Caco-2 (cell line): ENCODE results near the gene KRTAP10-8. TPM values are rescaled to one million over a fixed set of nuclear protein-coding genes. Genes with fewer than 3 reads are reported as not detected.
"Not testable (repeated sequence)": the region's sequence is repeated elsewhere in the genome, so short reads cannot be mapped to it uniquely, and the experiment has no call there.

Experiments
- BruUV-seq: library from RNA; stranded (reverse); fragments of 400-500 nt; replicated peaks from 2 replicates; lab custom pipeline; 2021; lab: Mats Ljungman, UMichigan
- CTCF ChIA-PET: fragments of 300-600 bp; sonication (Branson Sonifier 250); formaldehyde crosslinking; loops from one replicate; lab custom pipeline; 2022; ENCODE audit warnings: antibody characterized with exemption; lab: Charles Lee
- POLR2A ChIA-PET: fragments of 300-600 bp; sonication (Branson Sonifier 250); formaldehyde crosslinking; loops from one replicate; lab custom pipeline; 2022; ENCODE audit warnings: antibody characterized with exemption; lab: Charles Lee
- DNase-seq, 2 experiments: peaks; one replicate each; pipeline versions ENCODE4 v3.0.0 to v3.0.0-alpha.2; 2020 to 2022
- H3K27me3 ChIP-seq: replicated peaks from 2 replicates; pipeline ENCODE4 v1.6.0; 2011; ENCODE audit warnings: low read length; ENCODE audit not compliant: control insufficient read depth, insufficient read depth
- H3K36me3 ChIP-seq: 2 replicates; pipeline ENCODE4 v1.5.1; 2011; ENCODE audit warnings: low read length; ENCODE audit not compliant: control insufficient read depth, insufficient read depth
- H3K4me1 ChIP-seq: fragments of 250-450 bp; sonication (Bioruptor Pico); 2 replicates; pipeline ENCODE4 v1.5.1; 2020; ENCODE audit warnings: mild to moderate bottlenecking
- H3K4me3 ChIP-seq: 2 replicates; pipeline ENCODE4 v1.5.1; 2011; ENCODE audit warnings: low read depth, mild to moderate bottlenecking, control low read depth, low read length
- H3K9me3 ChIP-seq: fragments of 250-450 bp; sonication (Bioruptor Pico); 2 replicates; pipeline ENCODE4 v1.5.1; 2020; ENCODE audit warnings: mild to moderate bottlenecking, moderate library complexity
- H3K27ac Mint-ChIP-seq: one replicate; pipeline ENCODE4 v1.8.0; 2022; ENCODE audit warnings: mixed read lengths; ENCODE audit not compliant: unreplicated experiment
- H3K27me3 Mint-ChIP-seq: one replicate; pipeline ENCODE4 v1.8.0; 2022; ENCODE audit warnings: mixed read lengths; ENCODE audit not compliant: insufficient read depth, unreplicated experiment
- H3K36me3 Mint-ChIP-seq: one replicate; pipeline ENCODE4 v1.8.0; 2022; ENCODE audit warnings: mild to moderate bottlenecking, mixed read lengths; ENCODE audit not compliant: insufficient read depth, unreplicated experiment
- H3K4me1 Mint-ChIP-seq: one replicate; pipeline ENCODE4 v1.8.0; 2022; ENCODE audit warnings: low read depth, mixed read lengths; ENCODE audit not compliant: unreplicated experiment
- H3K4me3 Mint-ChIP-seq: one replicate; pipeline ENCODE4 v1.8.0; 2022; ENCODE audit warnings: mild to moderate bottlenecking, moderate library complexity, mixed read lengths; ENCODE audit not compliant: unreplicated experiment
- H3K9me3 Mint-ChIP-seq: one replicate; pipeline ENCODE4 v1.8.0; 2022; ENCODE audit warnings: mixed read lengths; ENCODE audit not compliant: unreplicated experiment
- CTCF ChIP-seq, 2 experiments: fragments of 200-600 bp in 1 of 2; IDR thresholded peaks; 1 replicate in 1 of 2; 2 replicates in 1 of 2; pipeline versions ENCODE4 v1.5.1 to v1.8.0; 2011 to 2022; ENCODE audit warnings: antibody characterized with exemption in 1 of 2, control low read depth in 1 of 2, inconsistent platforms in 1 of 2, low read depth in 1 of 2, low read length in 1 of 2, mild to moderate bottlenecking in 1 of 2, moderate library complexity in 1 of 2; ENCODE audit not compliant: insufficient read depth in 1 of 2, severe bottlenecking in 1 of 2, unreplicated experiment in 1 of 2
- intact Hi-C: fragments of 100-400 bp; cut with micrococcal nuclease; formaldehyde crosslinking; loops from one replicate; pipeline ENCODE4 v1.10.0; 2022; ENCODE audit not compliant: unreplicated experiment
- total RNA-seq: library from RNA; stranded (reverse); gene quantifications from 2 replicates; pipeline ENCODE4 v1.2.3, GENCODE V29; 2022

Gene KRTAP10-8
- total RNA-seq, 1 experiment from 2014 or later: not detected

- H3K4me3 Mint-ChIP-seq: no peak overlapping the region
- no peak overlapping the region for H3K27ac Mint-ChIP-seq
- BruUV-seq: no TSS peak
- peaks cover 5% of the 10 kb centered on the region for H3K36me3 Mint-ChIP-seq
- peaks cover 54% of the 10 kb centered on the region for H3K9me3 Mint-ChIP-seq
- no peak for DNase-seq
- Histone ChIP-seq H3K9me3 (peaks cover 18% of the 10 kb centered on the region), H3K4me1 (no peaks in the 10 kb centered on the region), H3K36me3 (no peaks in the 10 kb centered on the region), H3K27me3 (no peaks in the 10 kb centered on the region), H3K4me3 (no peak overlapping the region)
- ChIA-PET CTCF (no interaction called here), POLR2A (no interaction called here)
- TF ChIP-seq CTCF (IDR thresholded peaks at IDR 0.05; ENCODE audit: insufficient read depth in 1 of 2, low read depth in 1 of 2, low read length in 1 of 2, severe bottlenecking in 1 of 2, unreplicated experiment in 1 of 2): no peak
- intact Hi-C loops: no loop called here
- H3K4me1 Mint-ChIP-seq: peaks cover 8% of the 10 kb centered on the region
- H3K27me3 Mint-ChIP-seq: no peaks in the 10 kb centered on the region
Measured at GRCh38 chr21:44578371-44579055, 33.4 kb upstream of the KRTAP10-8 start.

- H3K27me3 Mint-ChIP-seq: no peaks in the 10 kb centered on the region
- intact Hi-C loops: no loop called here
- peaks cover 54% of the 10 kb centered on the region for H3K9me3 Mint-ChIP-seq
Measured at GRCh38 chr21:44579056-44579832, 32.6 kb upstream of the KRTAP10-8 start.

GRCh38 chr21:44579833-44580144, 32.1 kb upstream of the KRTAP10-8 start:
- Histone ChIP-seq H3K4me3 (no peak overlapping the region), H3K36me3 (no peaks in the 10 kb centered on the region), H3K27me3 (no peaks in the 10 kb centered on the region), H3K9me3 (peaks cover 18% of the 10 kb centered on the region), H3K4me1 (no peaks in the 10 kb centered on the region)
- POLR2A ChIA-PET: no interaction called here
- no peak overlapping the region for H3K27ac Mint-ChIP-seq
- H3K4me1 Mint-ChIP-seq: peaks cover 4% of the 10 kb centered on the region
- H3K27me3 Mint-ChIP-seq: no peaks in the 10 kb centered on the region
- CTCF ChIA-PET: no interaction called here
- BruUV-seq: no TSS peak
- TF ChIP-seq CTCF (IDR thresholded peaks at IDR 0.05; ENCODE audit: insufficient read depth in 1 of 2, low read depth in 1 of 2, low read length in 1 of 2, severe bottlenecking in 1 of 2, unreplicated experiment in 1 of 2): no peak
- intact Hi-C loops: no loop called here
- peaks cover 5% of the 10 kb centered on the region for H3K36me3 Mint-ChIP-seq
- peaks cover 54% of the 10 kb centered on the region for H3K9me3 Mint-ChIP-seq
- H3K4me3 Mint-ChIP-seq: no peak overlapping the region
- no peak for DNase-seq

More at GRCh38 chr21:44579056-44579832, 32.6 kb upstream of the KRTAP10-8 start:
- H3K4me3 Mint-ChIP-seq: no peak overlapping the region
- no peak overlapping the region for H3K27ac Mint-ChIP-seq
- no peak overlapping the region for H3K4me3 ChIP-seq
- H3K36me3 ChIP-seq: no peaks in the 10 kb centered on the region
- H3K4me1 Mint-ChIP-seq: peaks cover 8% of the 10 kb centered on the region
- ChIA-PET POLR2A (no interaction called here), CTCF (no interaction called here)
- H3K27me3 ChIP-seq: no peaks in the 10 kb centered on the region
- no peak for DNase-seq
- peaks cover 5% of the 10 kb centered on the region for H3K36me3 Mint-ChIP-seq
- TF ChIP-seq CTCF (IDR thresholded peaks at IDR 0.05; ENCODE audit: insufficient read depth in 1 of 2, low read depth in 1 of 2, low read length in 1 of 2, severe bottlenecking in 1 of 2, unreplicated experiment in 1 of 2): no peak
- peaks cover 18% of the 10 kb centered on the region for H3K9me3 ChIP-seq
- no peaks in the 10 kb centered on the region for H3K4me1 ChIP-seq
- no TSS peak for BruUV-seq

- H3K4me1 ChIP-seq, H3K27me3 Mint-ChIP-seq, BruUV-seq, CTCF ChIA-PET, intact Hi-C loops, H3K4me3 Mint-ChIP-seq, H3K27ac Mint-ChIP-seq, H3K4me3 ChIP-seq, H3K4me1 Mint-ChIP-seq, H3K27me3 ChIP-seq, H3K36me3 ChIP-seq, H3K36me3 Mint-ChIP-seq, POLR2A ChIA-PET, DNase-seq: not testable (repeated sequence)
- peaks cover 18% of the 10 kb centered on the region for H3K9me3 ChIP-seq
- peaks cover 54% of the 10 kb centered on the region for H3K9me3 Mint-ChIP-seq
Measured at GRCh38 chr21:44580231-44580821, 31.6 kb upstream of the KRTAP10-8 start, which contains the start of gene KRTAP10-5. KRTAP10-5 (minus strand) TSS chr21:44580604; CDS start chr21:44580578, 26 bp downstream.
